A673 (cell line): ENCODE results near the gene CRK. TPM values are rescaled to one million over a fixed set of nuclear protein-coding genes. Genes with fewer than 3 reads are reported as not detected.

Experiments used
- BruUV-seq: library from RNA; stranded (reverse); fragments of 400-500 nt; replicated peaks from 2 replicates; lab custom pipeline; 2021; lab: Mats Ljungman, UMichigan
- CTCF ChIA-PET: fragments of 300-600 bp; sonication (Branson Sonifier 250); formaldehyde crosslinking; loops from one replicate; lab custom pipeline; 2022; ENCODE audit warnings: antibody characterized with exemption; lab: Charles Lee
- POLR2A ChIA-PET: fragments of 300-600 bp; sonication (Branson Sonifier 250); formaldehyde crosslinking; loops from one replicate; lab custom pipeline; 2022; ENCODE audit warnings: antibody characterized with exemption; ENCODE audit not compliant: low non-redundant PET; lab: Charles Lee
- DNase-seq: peaks from one replicate; pipeline ENCODE4 v3.0.0-alpha.2; 2015; ENCODE audit warnings: low spot score
- H3K27ac ChIP-seq: fragments of 200-600 bp; sonication (generic); 2 replicates; pipeline ENCODE4 v1.5.1; 2016; ENCODE audit warnings: mixed run types, low read depth, mild to moderate bottlenecking, mixed read lengths, antibody characterized with exemption, low read length; ENCODE audit not compliant: poor library complexity, severe bottlenecking
- H3K27me3 ChIP-seq: fragments of 200-600 bp; sonication (generic); replicated peaks from 2 replicates; pipeline ENCODE4 v1.6.1; 2017; ENCODE audit warnings: mixed run types, low read depth, mild to moderate bottlenecking, mixed read lengths, antibody characterized with exemption, low read length; ENCODE audit not compliant: insufficient read depth, poor library complexity
- H3K36me3 ChIP-seq: fragments of 200-600 bp; sonication (generic); 2 replicates; pipeline ENCODE4 v1.6.1; 2016; ENCODE audit warnings: mixed run types, mild to moderate bottlenecking, mixed read lengths, antibody characterized with exemption, low read length; ENCODE audit not compliant: insufficient read depth, poor library complexity, severe bottlenecking
- H3K4me1 ChIP-seq: fragments of 200-600 bp; sonication (generic); 2 replicates; pipeline ENCODE4 v1.6.1; 2017; ENCODE audit warnings: mixed run types, mild to moderate bottlenecking, mixed read lengths, antibody characterized with exemption, low read length; ENCODE audit not compliant: insufficient read depth, poor library complexity, severe bottlenecking
- H3K4me3 ChIP-seq: fragments of 200-600 bp; sonication (generic); 2 replicates; pipeline ENCODE4 v1.5.1; 2016; ENCODE audit warnings: low read depth, mixed run types, mild to moderate bottlenecking, mixed read lengths, low read length; ENCODE audit not compliant: poor library complexity, severe bottlenecking
- H3K9me3 ChIP-seq: fragments of 200-600 bp; sonication (generic); 2 replicates; pipeline ENCODE4 v1.6.1; 2016; ENCODE audit warnings: mixed run types, low read depth, mild to moderate bottlenecking, mixed read lengths, antibody characterized with exemption, low read length; ENCODE audit not compliant: poor library complexity, severe bottlenecking
- CTCF ChIP-seq: fragments of 300-800, 200-600 bp; sonication (generic); conservative IDR thresholded peaks from 2 replicates; pipeline ENCODE4 v1.5.1; 2017; ENCODE audit warnings: low read depth, mild to moderate bottlenecking, antibody characterized with exemption, low read length, moderate library complexity, mixed read lengths
- EZH2 ChIP-seq: fragments of 200-600 bp; sonication (generic); IDR thresholded peaks from 2 replicates; pipeline ENCODE4 v1.6.1; 2017; ENCODE audit warnings: borderline replicate concordance, low read depth, mild to moderate bottlenecking, mixed read lengths, antibody characterized with exemption, low read length; ENCODE audit not compliant: poor library complexity, severe bottlenecking
- intact Hi-C: fragments of 100-400 bp; cut with micrococcal nuclease; formaldehyde crosslinking; loops from one replicate; pipeline ENCODE4 v1.10.0; 2022; ENCODE audit not compliant: unreplicated experiment
- total RNA-seq: library from RNA; stranded (reverse); gene quantifications from 2 replicates; pipeline ENCODE4 v1.2.3, GENCODE V29; 2021

The CRK gene
- total RNA-seq, 1 experiment from 2014 or later: 85.9 TPM

GRCh38 chr17:1497831-1498230, 41.8 kb upstream of the CRK start:
- Histone ChIP-seq H3K9me3 (no peaks in the 10 kb centered on the region), H3K4me3 (no peak overlapping the region), H3K27ac (no peak overlapping the region), H3K4me1 (no peaks in the 10 kb centered on the region), H3K36me3 (no peaks in the 10 kb centered on the region), H3K27me3 (no peaks in the 10 kb centered on the region)
- ChIA-PET POLR2A (no interaction called here), CTCF (interaction anchor here (1.1 kb wide), 1 partner anchor 35 kb away, joined by 3 read pairs; no protein-coding TSS in a partner anchor)
- TF ChIP-seq EZH2 (no peak), CTCF (no peak)
- intact Hi-C loops: no loop called here
- BruUV-seq: no TSS peak
- no peak for DNase-seq

- no peaks in the 10 kb centered on the region for H3K36me3 ChIP-seq
- CTCF ChIA-PET: no interaction called here
- POLR2A ChIA-PET: no interaction called here
- TF ChIP-seq CTCF (no peak), EZH2 (no peak)
- intact Hi-C loops: no loop called here
- DNase-seq: no peak
- H3K9me3 ChIP-seq: no peaks in the 10 kb centered on the region
- no peak overlapping the region for H3K27ac ChIP-seq
- no peaks in the 10 kb centered on the region for H3K27me3 ChIP-seq
- peaks cover 2% of the 10 kb centered on the region for H3K4me1 ChIP-seq
- H3K4me3 ChIP-seq: no peak overlapping the region
- no TSS peak for BruUV-seq
Observed at GRCh38 chr17:1496869-1497268, 40.8 kb upstream of the CRK start.

- H3K4me1 ChIP-seq: peaks cover 4% of the 10 kb centered on the region
- H3K4me3 ChIP-seq: no peak overlapping the region
- H3K27me3 ChIP-seq: no peaks in the 10 kb centered on the region
- POLR2A ChIA-PET: interaction anchor here (0.5 kb wide), 1 partner anchor 9 kb away, joined by 3 read pairs; no protein-coding TSS in a partner anchor
- intact Hi-C loops: no loop called here
- H3K27ac ChIP-seq: no peak overlapping the region
- no peaks in the 10 kb centered on the region for H3K9me3 ChIP-seq
- no TSS peak for BruUV-seq
- TF ChIP-seq CTCF: no peak
- TF ChIP-seq EZH2: no peak
- CTCF ChIA-PET: no interaction called here
- H3K36me3 ChIP-seq: no peaks in the 10 kb centered on the region
- no peak for DNase-seq
Observed at GRCh38 chr17:1495265-1495989, 39.4 kb upstream of the CRK start.
